NOMO-1 treated with dmso at 0.1 percent for 144 hours (cell line): ENCODE data around the gene CD1E.
"Not testable (repeated sequence)": the region's sequence is repeated elsewhere in the genome, so short reads cannot be mapped to it uniquely, and the experiment has no call there.

Experiments used
- DNase-seq: peaks from one replicate; lab custom pipeline; 2025; ENCODE audit not compliant: unreplicated experiment; lab: John Stamatoyannopoulos, UW

Gene CD1E

GRCh38 chr1:158362482-158362881 is 8.8 kb downstream of the CD1E start:
- no peak for DNase-seq

GRCh38 chr1:158362941-158363340 is 9.2 kb downstream of the CD1E start:
- no peak for DNase-seq

- no peak for DNase-seq
These were observed 13.1 kb downstream of the CD1E start for GRCh38 chr1:158366783-158367182.

- DNase-seq: no peak
These were observed 17.7 kb downstream of the CD1E start for GRCh38 chr1:158371188-158371953.

- not testable (repeated sequence) for DNase-seq
These were observed 20.4 kb downstream of the CD1E start for GRCh38 chr1:158374101-158374500.

GRCh38 chr1:158374860-158375259 is 21.2 kb downstream of the CD1E start:
- peak; percentile 4 for DNase-seq

- no peak for DNase-seq
These were observed 36.6 kb downstream of the CD1E start for GRCh38 chr1:158390331-158390730.

- DNase-seq: no peak
These were observed 37.4 kb downstream of the CD1E start for GRCh38 chr1:158391099-158391498.

GRCh38 chr1:158393476-158393875 is 39.8 kb downstream of the CD1E start:
- DNase-seq: no peak

GRCh38 chr1:158396646-158397045 is 43.0 kb downstream of the CD1E start:
- DNase-seq: no peak

GRCh38 chr1:158398818-158399514 is 45.3 kb downstream of the CD1E start, which contains the start of gene OR10T2:
Gene OR10T2, minus strand, starts transcription at chr1:158399466. Its CDS starts 0 bp downstream, at chr1:158399466.
- no peak for DNase-seq

- no peak for DNase-seq
These were observed 47.2 kb downstream of the CD1E start for GRCh38 chr1:158400871-158401270.

GRCh38 chr1:158407092-158407491 is 53.4 kb downstream of the CD1E start:
- no peak for DNase-seq
